Osteoblast (primary cell): ENCODE measurements around the gene LRP1B. TPM values are rescaled to one million over a fixed set of nuclear protein-coding genes. Genes with fewer than 3 reads are reported as not detected.

Source experiments
- DNase-seq: peaks from one replicate; pipeline ENCODE4 v3.0.0; 2011; ENCODE audit warnings: low spot score, mixed read lengths; ENCODE audit not compliant: insufficient read length; ENCODE audit errors: missing footprints
- H2AFZ ChIP-seq: 2 replicates; pipeline ENCODE4 v1.6.0; 2011; ENCODE audit warnings: mild to moderate bottlenecking, low read length
- H3K27ac ChIP-seq: 2 replicates; pipeline ENCODE4 v1.5.1; 2011; ENCODE audit warnings: mild to moderate bottlenecking, low read depth, low read length, moderate library complexity
- H3K27me3 ChIP-seq: 2 replicates; pipeline ENCODE4 v1.6.0; 2012; ENCODE audit warnings: mild to moderate bottlenecking, control low read depth, inconsistent platforms, low read length, moderate library complexity; ENCODE audit not compliant: insufficient read depth
- H3K36me3 ChIP-seq: 2 replicates; pipeline ENCODE4 v1.5.1; 2011; ENCODE audit warnings: mild to moderate bottlenecking, low read length, control low read depth, moderate library complexity; ENCODE audit not compliant: insufficient read depth
- H3K4me1 ChIP-seq: 2 replicates; pipeline ENCODE4 v1.5.1; 2011; ENCODE audit warnings: mild to moderate bottlenecking, low read length, control low read depth, moderate library complexity; ENCODE audit not compliant: insufficient read depth
- H3K4me2 ChIP-seq: 2 replicates; pipeline ENCODE4 v1.6.0; 2011; ENCODE audit warnings: mild to moderate bottlenecking, low read length; ENCODE audit not compliant: insufficient read depth
- H3K4me3 ChIP-seq: fragments of 200-600 bp; sonication (generic); 3 replicates; pipeline ENCODE4 v1.5.1; 2012; ENCODE audit warnings: mild to moderate bottlenecking, low read length, inconsistent platforms; ENCODE audit not compliant: insufficient read depth
- H3K79me2 ChIP-seq: 2 replicates; pipeline ENCODE4 v1.6.0; 2012; ENCODE audit warnings: mild to moderate bottlenecking, low read length, control low read depth, inconsistent platforms; ENCODE audit not compliant: insufficient read depth
- H3K9me3 ChIP-seq: 2 replicates; pipeline ENCODE4 v1.5.1; 2011; ENCODE audit warnings: low read depth, low read length, control low read depth
- H4K20me1 ChIP-seq: 2 replicates; pipeline ENCODE4 v1.6.0; 2012; ENCODE audit warnings: mild to moderate bottlenecking, low read length, control low read depth; ENCODE audit not compliant: insufficient read depth
- CTCF ChIP-seq: IDR thresholded peaks from 2 replicates; pipeline ENCODE4 v1.5.1; 2011; ENCODE audit warnings: mild to moderate bottlenecking, low read depth, low read length, moderate library complexity; ENCODE audit errors: extremely low read depth
- total RNA-seq: library from RNA; depleted of rRNA; stranded (reverse); fragments of >200 nt; gene quantifications from 2 replicates; pipeline ENCODE4 v1.2.3, GENCODE V29; 2012

LRP1B gene
- total RNA-seq, 1 donor = not detected

- Histone ChIP-seq H3K4me3 (no peak overlapping the region), H3K4me1 (no peaks in the 10 kb centered on the region), H4K20me1 (no peaks in the 10 kb centered on the region), H3K9me3 (peaks cover 3% of the 10 kb centered on the region), H3K27ac (no peak overlapping the region), H2AFZ (no peak overlapping the region), H3K36me3 (no peaks in the 10 kb centered on the region), H3K27me3 (no peaks in the 10 kb centered on the region), H3K79me2 (no peaks in the 10 kb centered on the region), H3K4me2 (no peak overlapping the region)
- TF ChIP-seq CTCF = no peak
- no peak for DNase-seq
Measured at GRCh38 chr2:141699573-141699972, 431.2 kb downstream of the LRP1B start.

- H3K27ac ChIP-seq = no peak overlapping the region
- H4K20me1 ChIP-seq = no peaks in the 10 kb centered on the region
- H3K4me2 ChIP-seq = no peak overlapping the region
Measured at GRCh38 chr2:141698500-141698899, 432.3 kb downstream of the LRP1B start.

DNA sequence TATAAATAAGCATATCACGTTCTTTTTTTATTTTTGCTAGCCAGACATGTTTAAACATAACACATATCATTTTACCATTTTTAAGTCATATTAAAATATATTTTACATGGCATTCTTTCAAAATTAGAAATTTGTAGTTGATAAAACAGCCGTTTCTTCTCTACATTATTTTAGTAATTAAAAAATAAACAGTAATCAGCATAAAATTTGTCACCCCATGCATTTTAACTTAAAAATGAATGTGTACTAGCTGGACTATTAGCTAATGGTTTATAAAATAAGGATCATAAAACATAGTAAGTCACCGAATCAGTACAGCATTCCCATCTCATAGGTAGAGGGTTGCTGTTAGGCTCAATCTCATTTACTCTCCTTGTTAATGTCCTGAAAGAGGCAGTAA lies 433.8 kb downstream of the LRP1B start:
- Histone ChIP-seq H3K27me3 (no peaks in the 10 kb centered on the region), H2AFZ (no peak overlapping the region), H3K4me2 (no peak overlapping the region), H4K20me1 (no peaks in the 10 kb centered on the region), H3K4me1 (no peaks in the 10 kb centered on the region), H3K4me3 (no peak overlapping the region), H3K36me3 (no peaks in the 10 kb centered on the region), H3K79me2 (no peaks in the 10 kb centered on the region), H3K9me3 (peaks cover 3% of the 10 kb centered on the region), H3K27ac (no peak overlapping the region)
- TF ChIP-seq CTCF = no peak
- DNase-seq = no peak

More at GRCh38 chr2:141698500-141698899, 432.3 kb downstream of the LRP1B start:
- Histone ChIP-seq H3K36me3 (no peaks in the 10 kb centered on the region), H3K27me3 (no peaks in the 10 kb centered on the region), H3K9me3 (peaks cover 3% of the 10 kb centered on the region), H2AFZ (no peak overlapping the region), H3K4me3 (no peak overlapping the region), H3K4me1 (no peaks in the 10 kb centered on the region), H3K79me2 (no peaks in the 10 kb centered on the region)
- TF ChIP-seq CTCF = no peak
- no peak for DNase-seq

DNA sequence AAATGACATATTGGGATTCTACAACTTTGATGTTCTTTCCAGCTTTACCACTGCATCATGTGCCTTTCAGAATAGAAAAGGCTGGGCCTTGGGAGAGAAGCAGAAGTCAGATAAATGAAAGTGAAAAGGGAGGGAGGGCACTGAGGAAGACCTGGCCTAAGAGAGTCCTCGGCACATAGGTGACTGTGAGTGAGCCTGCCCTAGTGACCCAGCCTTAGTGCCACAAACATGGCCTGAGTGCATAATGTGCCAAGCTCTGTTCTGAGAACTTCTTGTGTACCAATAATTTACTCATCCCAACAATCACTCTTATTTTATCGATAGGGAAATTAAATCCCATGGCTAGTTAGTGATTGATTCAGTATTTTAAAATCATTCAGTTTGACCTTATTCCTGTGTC lies 436.6 kb downstream of the LRP1B start:
- Histone ChIP-seq H3K36me3 (no peaks in the 10 kb centered on the region), H2AFZ (no peak overlapping the region), H3K4me1 (no peaks in the 10 kb centered on the region), H3K4me3 (no peak overlapping the region), H3K27ac (no peak overlapping the region), H3K9me3 (peaks cover 3% of the 10 kb centered on the region), H3K27me3 (no peaks in the 10 kb centered on the region), H3K79me2 (no peaks in the 10 kb centered on the region), H4K20me1 (no peaks in the 10 kb centered on the region), H3K4me2 (no peak overlapping the region)
- no peak for DNase-seq
- TF ChIP-seq CTCF = no peak
